Left lung (tissue), 10 donors: ENCODE data around the gene MVK. TPM values are rescaled to one million over a fixed set of nuclear protein-coding genes. Genes with fewer than 3 reads are reported as not detected.

Experiments used
- ATAC-seq: fragments of 200-7000 bp; cut with Tn5 transposase; one replicate; pipeline ENCODE4 v1.9.1; 2020; ENCODE audit warnings: moderate library complexity
- DNase-seq, 4 donors: peaks; one replicate each; pipeline ENCODE4 v3.0.0-alpha.2; 2013 to 2020
- H3K27ac ChIP-seq, 2 donors: fragments of 200-600 bp; sonication (generic) in 1 of 2; one replicate each; pipeline versions ENCODE4 v1.5.0 to v1.8.0; 2020 to 2021
- H3K27me3 ChIP-seq, 2 donors: fragments of 200-600 bp; sonication (generic) in 1 of 2; one replicate each; pipeline versions ENCODE4 v1.5.0 to v1.8.0; 2020 to 2021
- H3K36me3 ChIP-seq, 2 donors: fragments of 200-600 bp; sonication (generic) in 1 of 2; one replicate each; pipeline versions ENCODE4 v1.5.0 to v1.8.0; 2020 to 2021
- H3K4me1 ChIP-seq, 2 donors: fragments of 200-600 bp; one replicate each; pipeline ENCODE4 v1.8.0; 2021
- H3K4me3 ChIP-seq, 2 donors: fragments of 200-600 bp; sonication (generic) in 1 of 2; one replicate each; pipeline versions ENCODE4 v1.5.0 to v1.8.0; 2020 to 2021; ENCODE audit warnings: mild to moderate bottlenecking in 1 of 2
- H3K9me3 ChIP-seq, 2 donors: fragments of 200-600 bp; sonication (generic) in 1 of 2; one replicate each; pipeline versions ENCODE4 v1.5.0 to v1.8.0; 2020 to 2021
- intact Hi-C, 2 donors: fragments of 100-400 bp; cut with DNase I; formaldehyde crosslinking; loops; one replicate each; pipeline versions ENCODE4 v1.11.2 to v1.14.2; 2022
- polyA plus RNA-seq, 6 donors: library from polyadenylated mRNA; unstranded; fragments of 120-200 nt; gene quantifications; one replicate each; pipeline ENCODE4 v1.2.1, GENCODE V29; 2013; ENCODE audit not compliant: insufficient read length in 6 of 6
- total RNA-seq, 2 donors: library from RNA; stranded (reverse); fragmentation: NEBNext Ultra II Directional; extraction: Animal tissue kit (Norgen Biotek cat#: 25700); gene quantifications; one replicate each; pipeline ENCODE4 v1.2.1, GENCODE V29; 2021
- TF ChIP-seq, protein P1 (sequence below), 2 donors: fragments of 200-600 bp; sonication (generic) in 1 of 2; IDR thresholded peaks; one replicate each; pipeline versions ENCODE4 v1.5.0 to v1.8.0; 2021; ENCODE audit warnings: antibody characterized with exemption in 2 of 2
- donor health status: DM: no; HTN: yes; CAD: no.
- donor health status: DM: no; HTN: no; CAD: no.

MVK gene
- total and polyA plus RNA-seq, 8 donors = 11.1 to 46.1 (median 16.3) TPM

DNA sequence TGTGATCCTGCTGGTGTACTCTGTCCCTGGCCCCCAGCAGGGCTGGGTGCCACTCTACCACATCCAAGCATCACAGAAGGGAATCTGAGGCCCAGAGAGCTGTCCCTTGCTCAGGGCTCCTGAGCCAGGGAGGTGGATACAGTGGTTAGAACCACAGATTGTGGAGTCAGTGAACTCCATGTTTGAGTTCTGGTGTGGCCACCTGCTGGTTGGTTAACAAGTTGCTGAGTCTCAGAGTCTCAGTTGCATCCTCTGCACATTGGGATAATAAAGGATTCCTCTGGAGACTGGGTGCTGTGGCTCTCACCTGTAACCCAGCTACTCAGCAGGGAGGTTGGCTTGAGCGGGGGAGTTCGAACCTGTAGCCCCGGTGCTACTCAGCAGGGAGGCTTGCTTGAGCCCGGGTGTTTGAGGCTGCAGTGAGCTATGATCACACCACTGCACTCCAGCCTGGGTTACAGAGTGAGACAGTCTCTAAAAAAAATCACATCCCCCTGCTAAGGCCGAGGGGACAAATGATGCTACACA is 39.4 kb downstream of the MVK start:
- Histone ChIP-seq H3K27me3 (peaks cover 5 to 65% of the 10 kb centered on the region in 2 donors), H3K36me3 (no peaks in the 10 kb centered on the region), H3K27ac (no peak overlapping the region), H3K9me3 (no peaks in the 10 kb centered on the region), H3K4me1 (no peaks in the 10 kb centered on the region), H3K4me3 (no peak overlapping the region)
- DNase-seq (no peak), ATAC-seq (no peak)
- intact Hi-C loops = no loop called here
- TF ChIP-seq, protein P1, sequence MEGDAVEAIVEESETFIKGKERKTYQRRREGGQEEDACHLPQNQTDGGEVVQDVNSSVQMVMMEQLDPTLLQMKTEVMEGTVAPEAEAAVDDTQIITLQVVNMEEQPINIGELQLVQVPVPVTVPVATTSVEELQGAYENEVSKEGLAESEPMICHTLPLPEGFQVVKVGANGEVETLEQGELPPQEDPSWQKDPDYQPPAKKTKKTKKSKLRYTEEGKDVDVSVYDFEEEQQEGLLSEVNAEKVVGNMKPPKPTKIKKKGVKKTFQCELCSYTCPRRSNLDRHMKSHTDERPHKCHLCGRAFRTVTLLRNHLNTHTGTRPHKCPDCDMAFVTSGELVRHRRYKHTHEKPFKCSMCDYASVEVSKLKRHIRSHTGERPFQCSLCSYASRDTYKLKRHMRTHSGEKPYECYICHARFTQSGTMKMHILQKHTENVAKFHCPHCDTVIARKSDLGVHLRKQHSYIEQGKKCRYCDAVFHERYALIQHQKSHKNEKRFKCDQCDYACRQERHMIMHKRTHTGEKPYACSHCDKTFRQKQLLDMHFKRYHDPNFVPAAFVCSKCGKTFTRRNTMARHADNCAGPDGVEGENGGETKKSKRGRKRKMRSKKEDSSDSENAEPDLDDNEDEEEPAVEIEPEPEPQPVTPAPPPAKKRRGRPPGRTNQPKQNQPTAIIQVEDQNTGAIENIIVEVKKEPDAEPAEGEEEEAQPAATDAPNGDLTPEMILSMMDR (IDR thresholded peaks at IDR 0.05) = no peak

DNA sequence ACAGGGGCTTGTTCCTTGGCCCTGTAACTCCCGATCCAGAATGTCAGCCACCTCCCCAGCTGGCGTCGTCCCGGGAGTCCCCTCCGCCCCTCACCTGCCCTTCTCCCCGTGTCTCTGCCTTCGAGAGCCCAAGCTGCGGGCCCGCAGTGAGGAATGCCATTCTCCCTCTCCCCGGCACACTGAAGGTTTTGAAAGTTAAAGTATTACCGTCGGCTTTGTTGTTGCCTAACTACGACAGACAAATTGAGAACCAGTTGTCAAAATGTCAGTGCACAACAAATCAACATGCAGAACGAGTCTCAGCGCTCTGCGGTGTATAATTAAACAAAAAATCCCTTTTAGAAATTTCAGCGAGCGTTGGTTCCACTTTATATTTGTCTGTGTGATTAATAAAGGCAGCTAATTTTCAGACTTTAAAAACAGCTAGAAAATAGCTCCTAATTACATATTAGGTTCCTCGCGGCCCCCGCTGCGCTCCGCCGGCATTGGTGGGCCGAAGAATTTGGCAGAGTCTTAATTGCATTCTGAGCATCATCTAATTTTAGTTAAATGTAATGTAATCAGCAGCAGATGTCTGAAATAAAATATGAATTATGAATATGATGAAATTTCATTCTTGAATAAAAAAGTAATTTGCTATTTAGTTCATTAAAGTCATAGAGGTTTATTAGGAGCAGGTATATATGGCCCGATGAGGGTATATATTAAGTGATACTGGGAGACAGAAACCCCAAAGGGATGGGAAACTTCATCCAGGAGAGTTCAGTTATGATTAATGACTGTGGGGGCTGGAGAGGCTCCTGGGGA is 40.3 kb downstream of the MVK start:
- DNase-seq = no peak
- TF ChIP-seq, protein P1 (IDR thresholded peaks at IDR 0.05) = no peak
- Histone ChIP-seq H3K9me3 (no peaks in the 10 kb centered on the region), H3K36me3 (no peaks in the 10 kb centered on the region), H3K4me3 (no peak overlapping the region), H3K27ac (no peak overlapping the region), H3K27me3 (peaks cover 5 to 63% of the 10 kb centered on the region in 2 donors), H3K4me1 (no peaks in the 10 kb centered on the region)
- intact Hi-C loops = no loop called here
- no peak for ATAC-seq

DNA sequence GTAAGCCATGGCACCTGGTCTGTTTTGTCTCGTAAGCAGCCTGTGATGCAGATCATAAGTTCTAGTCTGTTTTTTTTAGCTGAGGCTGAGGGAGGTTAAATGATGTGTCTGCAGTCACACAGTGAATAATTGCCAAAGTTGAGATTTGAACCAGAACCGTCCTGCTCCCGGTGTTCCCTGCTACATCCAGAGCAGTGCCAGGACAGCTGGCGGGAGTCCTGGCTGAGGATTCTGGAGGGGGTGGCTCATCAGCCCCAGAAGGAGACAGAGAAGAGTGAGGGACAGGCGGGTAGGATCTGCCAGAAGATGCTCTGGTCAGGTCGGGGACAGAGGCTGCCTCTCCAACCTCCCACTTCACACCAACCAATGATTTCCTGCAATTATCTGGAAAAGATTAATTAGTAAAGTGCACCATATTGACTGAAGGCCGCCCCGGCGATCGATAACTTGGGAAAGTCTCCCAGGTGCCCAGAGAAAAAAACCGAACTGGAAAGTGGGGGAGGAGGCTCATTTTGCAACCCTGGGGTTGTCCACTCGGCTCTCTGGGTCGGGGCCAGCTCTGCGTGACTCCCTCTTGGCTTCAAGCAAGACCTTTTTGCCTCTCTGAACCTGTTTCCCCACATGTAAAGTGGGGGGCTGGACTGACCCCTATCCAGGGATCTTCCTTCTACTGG is 42.1 kb downstream of the MVK start:
- no peak overlapping the region for H3K4me3 ChIP-seq
- H3K27me3 ChIP-seq = peaks cover 5 to 63% of the 10 kb centered on the region in 2 donors
- intact Hi-C loops = no loop called here

GRCh38 chr12:109617491-109617890 is 43.9 kb downstream of the MVK start:
- intact Hi-C loops = no loop called here
- Histone ChIP-seq H3K9me3 (no peaks in the 10 kb centered on the region), H3K27me3 (peaks cover 5 to 57% of the 10 kb centered on the region in 2 donors), H3K27ac (no peak overlapping the region), H3K4me3 (no peak overlapping the region), H3K36me3 (no peaks in the 10 kb centered on the region), H3K4me1 (no peaks in the 10 kb centered on the region)
- TF ChIP-seq, protein P1 (IDR thresholded peaks at IDR 0.05) = no peak
- DNase-seq (no peak), ATAC-seq (no peak)

More for the DNA sequence above, 42.1 kb downstream of the MVK start:
- Histone ChIP-seq H3K4me1 (no peaks in the 10 kb centered on the region), H3K27ac (no peak overlapping the region), H3K9me3 (no peaks in the 10 kb centered on the region), H3K36me3 (no peaks in the 10 kb centered on the region)
- no peak for ATAC-seq
- TF ChIP-seq, protein P1 (IDR thresholded peaks at IDR 0.05) = no peak
- DNase-seq = no peak

DNA sequence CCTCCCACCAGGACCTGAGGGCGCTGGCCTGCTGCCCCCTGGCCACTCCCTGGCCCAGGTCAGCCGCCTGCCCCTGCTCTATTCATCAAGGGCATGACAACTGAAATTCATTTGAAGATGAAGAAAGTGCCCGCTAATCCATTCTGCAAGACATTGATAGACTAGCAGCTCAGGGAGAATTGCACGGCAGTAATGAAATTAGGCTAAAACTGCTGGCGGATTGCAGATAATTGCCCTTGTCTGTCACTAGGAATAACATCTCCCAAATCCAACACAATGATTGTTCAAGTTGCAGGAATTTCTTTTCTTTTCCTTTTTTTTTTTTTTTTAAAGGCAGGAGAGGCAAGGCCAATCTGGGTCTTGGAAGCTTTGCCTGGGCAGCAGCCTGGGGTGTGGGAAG is 44.5 kb downstream of the MVK start:
- intact Hi-C loops = no loop called here
- Histone ChIP-seq H3K27ac (no peak overlapping the region), H3K27me3 (peaks cover 5 to 57% of the 10 kb centered on the region in 2 donors), H3K9me3 (no peaks in the 10 kb centered on the region), H3K36me3 (no peaks in the 10 kb centered on the region), H3K4me1 (no peaks in the 10 kb centered on the region), H3K4me3 (no peak overlapping the region)
- ATAC-seq = no peak
- DNase-seq = no peak
- TF ChIP-seq, protein P1 (IDR thresholded peaks at IDR 0.05) = no peak
